OCI-LY7 (cell line): ENCODE measurements around the gene FBP1. TPM values are rescaled to one million over a fixed set of nuclear protein-coding genes. Genes with fewer than 3 reads are reported as not detected.

Experiments used
- BruUV-seq: library from RNA; stranded (reverse); fragments of 400-500 nt; replicated peaks from 2 replicates; lab custom pipeline; 2021; lab: Mats Ljungman, UMichigan
- CTCF ChIA-PET: fragments of 300-600 bp; sonication (Branson Sonifier 250); formaldehyde crosslinking; loops from one replicate; lab custom pipeline; 2022; ENCODE audit warnings: antibody characterized with exemption; ENCODE audit not compliant: unreplicated experiment; lab: Charles Lee
- POLR2A ChIA-PET: fragments of 300-600 bp; sonication (Branson Sonifier 250); formaldehyde crosslinking; loops from one replicate; lab custom pipeline; 2022; ENCODE audit warnings: antibody characterized with exemption; lab: Charles Lee
- DNase-seq: peaks from one replicate; pipeline ENCODE4 v3.0.0-alpha.2; 2015; ENCODE audit warnings: low spot score
- H2AFZ ChIP-seq: fragments of 200-600 bp; sonication (generic), shearing (Covaris generic); 2 replicates; pipeline ENCODE4 v1.6.1; 2014; ENCODE audit warnings: mild to moderate bottlenecking, antibody characterized with exemption, low read length, moderate library complexity
- H3K27ac ChIP-seq: fragments of 200-600 bp; sonication (generic); 2 replicates; pipeline ENCODE4 v1.5.1; 2014; ENCODE audit warnings: mixed run types, low read depth, mild to moderate bottlenecking, moderate library complexity, low read length, inconsistent platforms; ENCODE audit not compliant: poor library complexity, severe bottlenecking
- H3K36me3 ChIP-seq: fragments of 200-600 bp; sonication (generic); 2 replicates; pipeline ENCODE4 v1.6.1; 2014; ENCODE audit warnings: mild to moderate bottlenecking, antibody characterized with exemption, low read length, moderate library complexity, mixed read lengths; ENCODE audit not compliant: insufficient read depth
- H3K4me1 ChIP-seq: fragments of 200-600 bp; sonication (generic); 2 replicates; pipeline ENCODE4 v1.5.1; 2014; ENCODE audit warnings: mild to moderate bottlenecking, low read length; ENCODE audit not compliant: insufficient read depth, poor library complexity, severe bottlenecking
- H3K4me2 ChIP-seq: fragments of 200-600 bp; sonication (generic); 2 replicates; pipeline ENCODE4 v1.6.1; 2014; ENCODE audit warnings: mild to moderate bottlenecking, low read length
- H3K4me3 ChIP-seq: fragments of 200-600 bp; sonication (generic); 2 replicates; pipeline ENCODE4 v1.5.1; 2014; ENCODE audit warnings: mild to moderate bottlenecking, low read depth, low read length; ENCODE audit not compliant: poor library complexity, severe bottlenecking
- H3K79me2 ChIP-seq: fragments of 200-600 bp; sonication (generic); 2 replicates; pipeline ENCODE4 v1.6.1; 2016; ENCODE audit warnings: low read depth, mild to moderate bottlenecking, low read length, moderate library complexity, mixed read lengths; ENCODE audit not compliant: insufficient read depth
- H3K9me2 ChIP-seq: fragments of 200-600 bp; sonication (generic); 2 replicates; pipeline ENCODE4 v1.6.1; 2016; ENCODE audit warnings: mild to moderate bottlenecking, low read length, mixed read lengths; ENCODE audit not compliant: insufficient read depth
- H3K9me3 ChIP-seq: fragments of 200-600 bp; sonication (generic); 2 replicates; pipeline ENCODE4 v1.6.1; 2014; ENCODE audit warnings: mild to moderate bottlenecking, mixed run types, low read length, mixed read lengths
- H4K20me1 ChIP-seq: fragments of 200-600 bp; sonication (generic); 2 replicates; pipeline ENCODE4 v1.6.1; 2014; ENCODE audit warnings: mild to moderate bottlenecking, antibody characterized with exemption, low read length, moderate library complexity, mixed read lengths; ENCODE audit not compliant: insufficient read depth
- EZH2phosphoT487 ChIP-seq: fragments of 200-600 bp; sonication (generic); IDR thresholded peaks from 2 replicates; pipeline ENCODE4 v1.6.1; 2018; ENCODE audit warnings: low read depth, borderline replicate concordance, mild to moderate bottlenecking, mixed run types, antibody characterized with exemption, low read length, moderate library complexity, mixed read lengths
- intact Hi-C: fragments of 100-400 bp; cut with micrococcal nuclease; formaldehyde crosslinking; loops from one replicate; pipeline ENCODE4 v1.10.0; 2022; ENCODE audit not compliant: unreplicated experiment
- total RNA-seq, 2 experiments: library from RNA; depleted of rRNA in 1 of 2; stranded (reverse); fragments of >200 nt in 1 of 2; shearing (Covaris generic) in 1 of 2; gene quantifications; 2 replicates each; pipeline ENCODE4 v1.2.3, GENCODE V29; 2014 to 2022
- TF ChIP-seq, protein P1 (sequence below): fragments of 200-600 bp; sonication (generic); conservative IDR thresholded peaks from 2 replicates; pipeline ENCODE4 v1.5.1; 2014; ENCODE audit warnings: mild to moderate bottlenecking, antibody characterized with exemption, low read length, moderate library complexity, mixed read lengths

Gene FBP1
- total RNA-seq, 2 experiments from 2014 or later = 63.9 to 79.1 TPM

GRCh38 chr9:94649100-94649819 lies 9.9 kb upstream of the FBP1 start:
- no peaks in the 10 kb centered on the region for H3K9me3 ChIP-seq
- DNase-seq = no peak
- H3K4me3 ChIP-seq = no peak overlapping the region
- H3K27ac ChIP-seq = no peak overlapping the region
- no peaks in the 10 kb centered on the region for H3K4me1 ChIP-seq
- H3K36me3 ChIP-seq = no peaks in the 10 kb centered on the region
- no peak overlapping the region for H3K4me2 ChIP-seq
- BruUV-seq = no TSS peak
- intact Hi-C loops = no loop called here
- no peak overlapping the region for H2AFZ ChIP-seq
- no peaks in the 10 kb centered on the region for H3K79me2 ChIP-seq
- H4K20me1 ChIP-seq = no peaks in the 10 kb centered on the region
- no peaks in the 10 kb centered on the region for H3K9me2 ChIP-seq
- POLR2A ChIA-PET = interaction anchor here (0.6 to 0.9 kb wide), 3 partner anchors 8 to 1027 kb away, joined by 3 to 5 read pairs (median 3); no protein-coding TSS in a partner anchor
- CTCF ChIA-PET = no interaction called here
- no peak for TF ChIP-seq EZH2phosphoT487
- TF ChIP-seq, protein P1, sequence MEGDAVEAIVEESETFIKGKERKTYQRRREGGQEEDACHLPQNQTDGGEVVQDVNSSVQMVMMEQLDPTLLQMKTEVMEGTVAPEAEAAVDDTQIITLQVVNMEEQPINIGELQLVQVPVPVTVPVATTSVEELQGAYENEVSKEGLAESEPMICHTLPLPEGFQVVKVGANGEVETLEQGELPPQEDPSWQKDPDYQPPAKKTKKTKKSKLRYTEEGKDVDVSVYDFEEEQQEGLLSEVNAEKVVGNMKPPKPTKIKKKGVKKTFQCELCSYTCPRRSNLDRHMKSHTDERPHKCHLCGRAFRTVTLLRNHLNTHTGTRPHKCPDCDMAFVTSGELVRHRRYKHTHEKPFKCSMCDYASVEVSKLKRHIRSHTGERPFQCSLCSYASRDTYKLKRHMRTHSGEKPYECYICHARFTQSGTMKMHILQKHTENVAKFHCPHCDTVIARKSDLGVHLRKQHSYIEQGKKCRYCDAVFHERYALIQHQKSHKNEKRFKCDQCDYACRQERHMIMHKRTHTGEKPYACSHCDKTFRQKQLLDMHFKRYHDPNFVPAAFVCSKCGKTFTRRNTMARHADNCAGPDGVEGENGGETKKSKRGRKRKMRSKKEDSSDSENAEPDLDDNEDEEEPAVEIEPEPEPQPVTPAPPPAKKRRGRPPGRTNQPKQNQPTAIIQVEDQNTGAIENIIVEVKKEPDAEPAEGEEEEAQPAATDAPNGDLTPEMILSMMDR = no peak

GRCh38 chr9:94648185-94648584 lies 8.9 kb upstream of the FBP1 start:
- BruUV-seq = no TSS peak
- intact Hi-C loops = no loop called here
- Histone ChIP-seq H3K36me3 (no peaks in the 10 kb centered on the region), H3K4me1 (no peaks in the 10 kb centered on the region), H3K4me3 (no peak overlapping the region), H2AFZ (no peak overlapping the region), H4K20me1 (no peaks in the 10 kb centered on the region), H3K79me2 (no peaks in the 10 kb centered on the region), H3K9me2 (no peaks in the 10 kb centered on the region), H3K4me2 (no peak overlapping the region), H3K27ac (no peak overlapping the region), H3K9me3 (no peaks in the 10 kb centered on the region)
- TF ChIP-seq, protein P1 = no peak
- TF ChIP-seq EZH2phosphoT487 = no peak
- DNase-seq = no peak
- ChIA-PET CTCF (no interaction called here), POLR2A (interaction anchor here (0.6 kb wide), 1 partner anchor 380 kb away, joined by 4 read pairs; no protein-coding TSS in a partner anchor)

- Histone ChIP-seq H3K4me1 (no peaks in the 10 kb centered on the region), H3K4me3 (no peak overlapping the region), H3K4me2 (no peak overlapping the region), H3K79me2 (no peaks in the 10 kb centered on the region), H4K20me1 (no peaks in the 10 kb centered on the region), H3K36me3 (no peaks in the 10 kb centered on the region), H2AFZ (no peak overlapping the region), H3K9me2 (no peaks in the 10 kb centered on the region), H3K9me3 (no peaks in the 10 kb centered on the region), H3K27ac (no peak overlapping the region)
- BruUV-seq = no TSS peak
- intact Hi-C loops = no loop called here
- POLR2A ChIA-PET = interaction anchor here (0.7 to 0.9 kb wide), 2 partner anchors 12 to 24 kb away, joined by 3 to 7 read pairs; no protein-coding TSS in a partner anchor
- CTCF ChIA-PET = no interaction called here
- no peak for DNase-seq
- TF ChIP-seq EZH2phosphoT487 = no peak
- TF ChIP-seq, protein P1 = no peak
Observed at GRCh38 chr9:94645901-94646300, 6.6 kb upstream of the FBP1 start.
